ENCODE measurements around the gene ORC4.

The ORC4 gene

GRCh38 chr2:147913701-147914480 lies 106.6 kb downstream of the ORC4 start:
- no peak overlapping the region for H3K4me3 ChIP-seq (ENCODE audit: low read length)
- H3K36me3 ChIP-seq (ENCODE audit: control insufficient read depth, insufficient read depth, low read length), result no peaks in the 10 kb centered on the region
- no CpG with 5 or more reads among the region's 3 CpGs for WGBS (ENCODE audit: insufficient coverage, insufficient read length)
- no peak overlapping the region for H3K27ac ChIP-seq (ENCODE audit: low read length)
- no peaks in the 10 kb centered on the region for H3K27me3 ChIP-seq (ENCODE audit: control insufficient read depth, insufficient read depth, low read length)
- no peaks in the 10 kb centered on the region for H3K9me3 ChIP-seq (ENCODE audit: control insufficient read depth, insufficient read depth, low read length)
- no peak for DNase-seq (ENCODE audit: low read depth, low spot score)
- H3K4me1 ChIP-seq (ENCODE audit: control insufficient read depth, insufficient read depth, low read length), result no peaks in the 10 kb centered on the region

DNA sequence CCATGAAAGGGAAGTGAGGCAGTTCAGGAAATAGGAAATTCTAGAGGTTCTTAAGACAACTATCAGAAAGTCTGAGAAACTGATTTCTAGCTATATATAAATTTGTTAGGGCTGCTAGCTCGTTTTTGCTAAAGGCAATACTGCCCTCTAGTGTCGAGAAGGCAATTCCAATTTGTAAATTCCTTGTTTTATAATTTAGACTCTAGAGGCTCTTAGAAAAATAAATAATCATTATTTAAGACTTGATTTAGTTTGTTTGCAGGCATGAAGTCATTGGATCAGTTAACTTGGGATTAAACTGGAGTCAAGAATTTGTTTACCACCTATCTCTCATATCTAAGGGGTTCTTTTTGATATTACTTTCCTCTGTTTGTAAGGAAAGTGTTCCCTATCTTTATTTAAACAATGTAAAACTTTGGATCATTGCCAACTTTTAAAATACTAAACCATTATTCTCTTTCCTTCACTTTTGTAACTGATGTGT lies 109.5 kb downstream of the ORC4 start:
- Histone ChIP-seq H3K4me3 (ENCODE audit: low read length) (no peak overlapping the region), H3K27me3 (ENCODE audit: control insufficient read depth, insufficient read depth, low read length) (no peaks in the 10 kb centered on the region), H3K27ac (ENCODE audit: low read length) (no peak overlapping the region), H3K36me3 (ENCODE audit: control insufficient read depth, insufficient read depth, low read length) (no peaks in the 10 kb centered on the region), H3K4me1 (ENCODE audit: control insufficient read depth, insufficient read depth, low read length) (no peaks in the 10 kb centered on the region), H3K9me3 (ENCODE audit: control insufficient read depth, insufficient read depth, low read length) (no peaks in the 10 kb centered on the region)
- WGBS (ENCODE audit: insufficient coverage, insufficient read length), result no CpG with 5 or more reads among the region's 2 CpGs
- DNase-seq (ENCODE audit: low read depth, low spot score), result peak; percentile 7

GRCh38 chr2:147909178-147909577 lies 111.4 kb downstream of the ORC4 start:
- Histone ChIP-seq H3K27me3 (ENCODE audit: control insufficient read depth, insufficient read depth, low read length) (no peaks in the 10 kb centered on the region), H3K4me3 (ENCODE audit: low read length) (no peak overlapping the region), H3K4me1 (ENCODE audit: control insufficient read depth, insufficient read depth, low read length) (no peaks in the 10 kb centered on the region), H3K36me3 (ENCODE audit: control insufficient read depth, insufficient read depth, low read length) (no peaks in the 10 kb centered on the region), H3K9me3 (ENCODE audit: control insufficient read depth, insufficient read depth, low read length) (no peaks in the 10 kb centered on the region), H3K27ac (ENCODE audit: low read length) (no peak overlapping the region)
- DNase-seq (ENCODE audit: low read depth, low spot score), result no peak
- WGBS (ENCODE audit: insufficient coverage, insufficient read length), result no CpG with 5 or more reads among the region's 2 CpGs

- Histone ChIP-seq H3K4me3 (ENCODE audit: low read length) (no peak overlapping the region), H3K27ac (ENCODE audit: low read length) (no peak overlapping the region), H3K27me3 (ENCODE audit: control insufficient read depth, insufficient read depth, low read length) (no peaks in the 10 kb centered on the region), H3K4me1 (ENCODE audit: control insufficient read depth, insufficient read depth, low read length) (no peaks in the 10 kb centered on the region), H3K36me3 (ENCODE audit: control insufficient read depth, insufficient read depth, low read length) (no peaks in the 10 kb centered on the region), H3K9me3 (ENCODE audit: control insufficient read depth, insufficient read depth, low read length) (no peaks in the 10 kb centered on the region)
- no CpG with 5 or more reads among the region's 4 CpGs for WGBS (ENCODE audit: insufficient coverage, insufficient read length)
- no peak for DNase-seq (ENCODE audit: low read depth, low spot score)
These were observed 116.5 kb downstream of the ORC4 start for GRCh38 chr2:147904051-147904450.

GRCh38 chr2:147888680-147889079 lies 131.9 kb downstream of the ORC4 start:
- no peak for DNase-seq (ENCODE audit: low read depth, low spot score)
- H3K4me3 ChIP-seq (ENCODE audit: low read length), result no peak overlapping the region
- no peaks in the 10 kb centered on the region for H3K9me3 ChIP-seq (ENCODE audit: control insufficient read depth, insufficient read depth, low read length)
- H3K27ac ChIP-seq (ENCODE audit: low read length), result no peak overlapping the region
- no peaks in the 10 kb centered on the region for H3K36me3 ChIP-seq (ENCODE audit: control insufficient read depth, insufficient read depth, low read length)
- H3K4me1 ChIP-seq (ENCODE audit: control insufficient read depth, insufficient read depth, low read length), result no peaks in the 10 kb centered on the region
- no CpG with 5 or more reads among the region's 3 CpGs for WGBS (ENCODE audit: insufficient coverage, insufficient read length)
- no peaks in the 10 kb centered on the region for H3K27me3 ChIP-seq (ENCODE audit: control insufficient read depth, insufficient read depth, low read length)

DNA sequence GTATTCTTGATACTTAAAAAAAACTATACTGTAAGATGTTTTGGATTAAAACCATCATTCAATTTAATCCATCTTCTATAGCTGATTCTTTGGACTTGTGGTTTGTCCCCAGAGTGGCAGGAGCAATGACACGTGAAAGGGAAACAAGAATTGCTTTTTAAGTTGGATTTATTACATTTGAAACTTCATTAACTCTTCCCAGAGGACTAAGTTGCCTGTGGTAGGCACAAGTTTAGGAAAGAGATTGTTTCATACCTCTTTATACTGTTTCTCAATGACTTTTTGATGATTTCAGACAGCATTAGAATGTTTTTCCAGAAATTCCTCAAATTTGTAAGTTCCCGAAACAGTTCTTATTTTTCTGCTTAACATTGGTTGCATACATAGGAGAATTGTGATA lies 134.4 kb downstream of the ORC4 start:
- Histone ChIP-seq H3K9me3 (ENCODE audit: control insufficient read depth, insufficient read depth, low read length) (no peaks in the 10 kb centered on the region), H3K4me3 (ENCODE audit: low read length) (no peak overlapping the region), H3K27me3 (ENCODE audit: control insufficient read depth, insufficient read depth, low read length) (no peaks in the 10 kb centered on the region), H3K4me1 (ENCODE audit: control insufficient read depth, insufficient read depth, low read length) (no peaks in the 10 kb centered on the region), H3K27ac (ENCODE audit: low read length) (no peak overlapping the region), H3K36me3 (ENCODE audit: control insufficient read depth, insufficient read depth, low read length) (no peaks in the 10 kb centered on the region)
- DNase-seq (ENCODE audit: low read depth, low spot score), result no peak
- WGBS (ENCODE audit: insufficient coverage, insufficient read length), result no CpG with 5 or more reads among the region's 2 CpGs

- H3K4me1 ChIP-seq (ENCODE audit: control insufficient read depth, insufficient read depth, low read length), result no peaks in the 10 kb centered on the region
These were observed 135.7 kb downstream of the ORC4 start for GRCh38 chr2:147884830-147885229.

GRCh38 chr2:147882631-147883030 lies 137.9 kb downstream of the ORC4 start:
- no peaks in the 10 kb centered on the region for H3K27me3 ChIP-seq (ENCODE audit: control insufficient read depth, insufficient read depth, low read length)
- no peaks in the 10 kb centered on the region for H3K36me3 ChIP-seq (ENCODE audit: control insufficient read depth, insufficient read depth, low read length)
- H3K27ac ChIP-seq (ENCODE audit: low read length), result no peak overlapping the region
- no peaks in the 10 kb centered on the region for H3K4me1 ChIP-seq (ENCODE audit: control insufficient read depth, insufficient read depth, low read length)
- H3K9me3 ChIP-seq (ENCODE audit: control insufficient read depth, insufficient read depth, low read length), result no peaks in the 10 kb centered on the region
- H3K4me3 ChIP-seq (ENCODE audit: low read length), result no peak overlapping the region
- DNase-seq (ENCODE audit: low read depth, low spot score), result no peak

More at GRCh38 chr2:147884830-147885229, 135.7 kb downstream of the ORC4 start:
- Histone ChIP-seq H3K36me3 (ENCODE audit: control insufficient read depth, insufficient read depth, low read length) (no peaks in the 10 kb centered on the region), H3K27me3 (ENCODE audit: control insufficient read depth, insufficient read depth, low read length) (no peaks in the 10 kb centered on the region), H3K27ac (ENCODE audit: low read length) (no peak overlapping the region), H3K9me3 (ENCODE audit: control insufficient read depth, insufficient read depth, low read length) (no peaks in the 10 kb centered on the region), H3K4me3 (ENCODE audit: low read length) (no peak overlapping the region)
- no peak for DNase-seq (ENCODE audit: low read depth, low spot score)
